HEK293T (cell line): ENCODE results near the gene RNF8.

Source experiments
- BHLHE40 ChIP-seq: fragments of 450-650 bp; IDR thresholded peaks from 2 replicates; pipeline ENCODE4 v1.6.1; 2016; ENCODE audit warnings: mild to moderate bottlenecking, moderate library complexity, borderline replicate concordance
- CTBP1 ChIP-seq: fragments of 450-650 bp; IDR thresholded peaks from 2 replicates; pipeline ENCODE4 v1.6.1; 2016; ENCODE audit warnings: borderline replicate concordance
- ELF4 ChIP-seq: fragments of 450-650 bp; IDR thresholded peaks from 2 replicates; pipeline ENCODE4 v1.6.1; 2017; ENCODE audit warnings: antibody characterized with exemption
- FOXA1 ChIP-seq: fragments of 450-650 bp; IDR thresholded peaks from 2 replicates; pipeline ENCODE4 v1.6.1; 2016; ENCODE audit warnings: mild to moderate bottlenecking
- FOXK2 ChIP-seq: fragments of 450-650 bp; IDR thresholded peaks from 2 replicates; pipeline ENCODE4 v1.6.1; 2016; ENCODE audit warnings: mild to moderate bottlenecking
- FOXM1 ChIP-seq: fragments of 450-650 bp; IDR thresholded peaks from 2 replicates; pipeline ENCODE4 v1.6.1; 2017; ENCODE audit warnings: mild to moderate bottlenecking, borderline replicate concordance
- L3MBTL2 ChIP-seq: fragments of 450-650 bp; conservative IDR thresholded peaks from 2 replicates; pipeline ENCODE4 v1.6.1; 2016; ENCODE audit warnings: mild to moderate bottlenecking
- LEF1 ChIP-seq: fragments of 450-650 bp; IDR thresholded peaks from 2 replicates; pipeline ENCODE4 v1.6.1; 2017; ENCODE audit warnings: mild to moderate bottlenecking, borderline replicate concordance
- SUZ12 ChIP-seq: fragments of 450-650 bp; IDR thresholded peaks from 2 replicates; pipeline ENCODE4 v1.6.1; 2016; ENCODE audit warnings: mild to moderate bottlenecking
- TARDBP ChIP-seq: fragments of 450-650 bp; IDR thresholded peaks from 2 replicates; pipeline ENCODE4 v1.6.1; 2016

GRCh38 chr6:37368961-37369320 lies 15.2 kb downstream of the RNF8 start:
- no peak for TF ChIP-seq TARDBP
- TF ChIP-seq FOXM1: no peak
- TF ChIP-seq FOXK2: no peak
- no peak for TF ChIP-seq BHLHE40
- TF ChIP-seq LEF1: no peak
- no peak for TF ChIP-seq L3MBTL2
- no peak for TF ChIP-seq FOXA1
- no peak for TF ChIP-seq ELF4
- no peak for TF ChIP-seq SUZ12
- no peak for TF ChIP-seq CTBP1
